ENCODE measurements around the gene CCDC170. TPM values are rescaled to one million over a fixed set of nuclear protein-coding genes. Genes with fewer than 3 reads are reported as not detected.

Gene CCDC170
- total and polyA plus RNA-seq, 2 of the 8 experiments (the other 6 are each of a cell fraction or from before 2014, with no cell fraction given) = 0.06 to 0.09 TPM

DNA sequence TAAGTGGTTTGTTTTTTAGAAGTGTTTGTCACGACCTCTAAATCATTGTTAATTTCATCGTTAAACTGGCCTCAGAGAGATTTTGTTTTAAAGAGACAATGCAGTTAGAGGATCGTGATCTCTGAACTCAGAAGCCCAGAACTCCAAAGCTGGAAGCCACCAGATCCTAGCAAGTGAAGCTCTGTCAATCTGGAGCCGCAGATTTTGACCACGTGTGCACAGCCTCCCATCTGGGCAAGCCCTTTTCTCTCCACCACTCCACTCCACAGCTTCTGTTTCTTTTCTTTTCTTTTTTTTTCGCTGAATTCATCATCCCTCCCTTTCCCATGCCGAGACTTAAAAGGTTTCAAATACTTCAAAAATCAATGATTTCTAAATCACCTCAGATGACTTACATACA is 171.5 kb downstream of the CCDC170 start (continued):
- TF ChIP-seq PHF8 (conservative IDR thresholded peaks at IDR 0.05; ENCODE audit: low read depth, low read length) = no peak
- TF ChIP-seq SP2 (IDR thresholded peaks at IDR 0.05; ENCODE audit: low read length) = no peak
- TF ChIP-seq TEAD4 (IDR thresholded peaks at IDR 0.05; ENCODE audit: low read depth, low read length) = no peak
- TF ChIP-seq NRF1 (IDR thresholded peaks at IDR 0.05; ENCODE audit: low read depth, low read length) = no peak
- no peak for TF ChIP-seq CHD2 (IDR thresholded peaks at IDR 0.05; ENCODE audit: low read length)
- TF ChIP-seq, protein P1, sequence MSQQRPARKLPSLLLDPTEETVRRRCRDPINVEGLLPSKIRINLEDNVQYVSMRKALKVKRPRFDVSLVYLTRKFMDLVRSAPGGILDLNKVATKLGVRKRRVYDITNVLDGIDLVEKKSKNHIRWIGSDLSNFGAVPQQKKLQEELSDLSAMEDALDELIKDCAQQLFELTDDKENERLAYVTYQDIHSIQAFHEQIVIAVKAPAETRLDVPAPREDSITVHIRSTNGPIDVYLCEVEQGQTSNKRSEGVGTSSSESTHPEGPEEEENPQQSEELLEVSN (IDR thresholded peaks at IDR 0.05) = no peak
